CD14-positive monocyte (primary cell): ENCODE data around the gene TECTB. TPM values are rescaled to one million over a fixed set of nuclear protein-coding genes. Genes with fewer than 3 reads are reported as not detected.

ENCODE experiments used
- DNase-seq, 3 donors: peaks; one replicate each; pipeline ENCODE4 v3.0.0-alpha.2; 2011 to 2022
- H2AFZ ChIP-seq: 2 replicates; pipeline ENCODE4 v1.6.0; 2012; ENCODE audit warnings: mild to moderate bottlenecking, low read depth, low read length, inconsistent platforms; ENCODE audit not compliant: insufficient read depth, poor library complexity, severe bottlenecking
- H3K27ac ChIP-seq, 2 donors: 1 replicate in 1 of 2; 2 replicates in 1 of 2; pipeline ENCODE4 v1.5.1; 2012 to 2013; ENCODE audit warnings: low read length in 2 of 2, control low read depth in 1 of 2, inconsistent platforms in 1 of 2, low read depth in 1 of 2, mild to moderate bottlenecking in 1 of 2
- H3K27me3 ChIP-seq, 2 donors: one replicate each; pipeline versions ENCODE4 v1.6.0 to v1.6.1; 2011 to 2013; ENCODE audit warnings: low read length in 2 of 2; ENCODE audit not compliant: control insufficient read depth in 2 of 2, insufficient read depth in 2 of 2
- H3K36me3 ChIP-seq, 2 donors: replicated peaks in 1 of 2; 1 replicate in 1 of 2; 2 replicates in 1 of 2; pipeline versions ENCODE4 v1.5.1 to v1.6.1; 2012 to 2013; ENCODE audit warnings: low read length in 2 of 2, control low read depth in 1 of 2, inconsistent platforms in 1 of 2, mild to moderate bottlenecking in 1 of 2; ENCODE audit not compliant: insufficient read depth in 2 of 2, control insufficient read depth in 1 of 2
- H3K4me1 ChIP-seq, 2 donors: 1 replicate in 1 of 2; 2 replicates in 1 of 2; pipeline versions ENCODE4 v1.5.1 to v1.6.1; 2012 to 2013; ENCODE audit warnings: low read length in 2 of 2, control low read depth in 1 of 2, inconsistent platforms in 1 of 2, mild to moderate bottlenecking in 1 of 2, moderate library complexity in 1 of 2; ENCODE audit not compliant: insufficient read depth in 2 of 2, control insufficient read depth in 1 of 2
- H3K4me2 ChIP-seq: replicated peaks from 2 replicates; pipeline ENCODE3; 2012; ENCODE audit warnings: low read length, moderate library complexity, mild to moderate bottlenecking; ENCODE audit not compliant: poor library complexity, severe bottlenecking; ENCODE audit errors: extremely low read depth
- H3K4me3 ChIP-seq, 3 experiments: fragments of 200-600 bp in 1 of 3; sonication (generic) in 1 of 3; replicated peaks in 1 of 3; 1 replicate in 2 of 3; 2 replicates in 1 of 3; pipeline ENCODE4 v1.5.1; 2011 to 2013; ENCODE audit warnings: low read length in 3 of 3, mild to moderate bottlenecking in 3 of 3, control low read depth in 2 of 3, low read depth in 2 of 3, inconsistent platforms in 1 of 3, moderate library complexity in 1 of 3
- H3K79me2 ChIP-seq: 2 replicates; pipeline ENCODE4 v1.6.0; 2012; ENCODE audit warnings: mild to moderate bottlenecking, control low read depth, inconsistent platforms, low read length, moderate library complexity; ENCODE audit not compliant: insufficient read depth
- H3K9ac ChIP-seq: 2 replicates; pipeline ENCODE4 v1.6.0; 2017; ENCODE audit warnings: low read length, mild to moderate bottlenecking; ENCODE audit not compliant: insufficient read depth, poor library complexity, severe bottlenecking
- H3K9me3 ChIP-seq, 2 donors: replicated peaks in 1 of 2; 1 replicate in 1 of 2; 2 replicates in 1 of 2; pipeline versions ENCODE4 v1.5.1 to v1.6.1; 2012 to 2013; ENCODE audit warnings: low read length in 2 of 2, control low read depth in 1 of 2; ENCODE audit not compliant: control insufficient read depth in 1 of 2, insufficient read depth in 1 of 2
- H4K20me1 ChIP-seq: 2 replicates; pipeline ENCODE4 v1.6.0; 2012; ENCODE audit warnings: mild to moderate bottlenecking, low read length, control low read depth, moderate library complexity; ENCODE audit not compliant: insufficient read depth
- H3K27ac Mint-ChIP-seq, 7 donors: one replicate each; pipeline ENCODE4 v1.8.0; 2020; ENCODE audit warnings: mild to moderate bottlenecking in 7 of 7, mixed read lengths in 7 of 7, moderate library complexity in 6 of 7, inconsistent platforms in 2 of 7
- H3K27me3 Mint-ChIP-seq, 3 donors: one replicate each; pipeline ENCODE4 v1.8.0; 2021 to 2022; ENCODE audit warnings: low read depth in 3 of 3, mild to moderate bottlenecking in 3 of 3, mixed read lengths in 3 of 3, moderate library complexity in 3 of 3, inconsistent platforms in 1 of 3
- H3K36me3 Mint-ChIP-seq, 2 donors: one replicate each; pipeline ENCODE4 v1.8.0; 2020; ENCODE audit warnings: mixed read lengths in 2 of 2, inconsistent platforms in 1 of 2, mild to moderate bottlenecking in 1 of 2
- H3K4me1 Mint-ChIP-seq: one replicate; pipeline ENCODE4 v1.8.0; 2020; ENCODE audit warnings: mild to moderate bottlenecking, mixed read lengths
- H3K4me3 Mint-ChIP-seq, 2 donors: one replicate each; pipeline ENCODE4 v1.8.0; 2020; ENCODE audit warnings: mild to moderate bottlenecking in 2 of 2, mixed read lengths in 2 of 2, moderate library complexity in 1 of 2
- H3K9me3 Mint-ChIP-seq, 7 donors: one replicate each; pipeline ENCODE4 v1.8.0; 2020 to 2022; ENCODE audit warnings: mixed read lengths in 7 of 7, mild to moderate bottlenecking in 6 of 7, moderate library complexity in 6 of 7, inconsistent platforms in 2 of 7
- CTCF ChIP-seq: fragments of 200-600 bp; IDR thresholded peaks from one replicate; pipeline ENCODE4 v1.8.0; 2022; ENCODE audit warnings: antibody characterized with exemption, mild to moderate bottlenecking
- WGBS: methylation state at CpG from one replicate; pipeline ENCODE4 v1.1.5; 2013; ENCODE audit warnings: missing lambda C conversion rate; ENCODE audit not compliant: insufficient coverage; 5-methylcytosine and 5-hydroxymethylcytosine counted together
- intact Hi-C, 2 donors: fragments of 100-400 bp; cut with micrococcal nuclease; formaldehyde crosslinking; loops; one replicate each; pipeline versions ENCODE4 v1.15.0 to v1.15.1; 2023
- polyA plus RNA-seq, 3 donors: library from polyadenylated mRNA; depleted of rRNA in 1 of 3; unstranded in 2 of 3; stranded (reverse) in 1 of 3; fragments of 300-500 nt in 2 of 3; fragments of >200 nt in 1 of 3; fragmentation: Illumina TruSeq in 2 of 3; gene quantifications; 1 replicate in 2 of 3; 2 replicates in 1 of 3; pipeline ENCODE4 v1.2.3, GENCODE V29; 2012 to 2021

Gene TECTB
- polyA plus RNA-seq, 3 donors = not detected

GRCh38 chr10:112239347-112239746 is 43.9 kb upstream of the TECTB start:
- no peak overlapping the region for H3K4me2 ChIP-seq
- H3K36me3 ChIP-seq = no peaks in the 10 kb centered on the region
- no peak overlapping the region for H3K9ac ChIP-seq
- peaks cover 0 to 7% of the 10 kb centered on the region in 2 donors for H3K36me3 Mint-ChIP-seq
- no peak overlapping the region for H3K27ac ChIP-seq
- no peak overlapping the region for H2AFZ ChIP-seq
- peaks cover 7% of the 10 kb centered on the region for H3K4me1 Mint-ChIP-seq
- DNase-seq = no peak
- peaks cover 35 to 72% (median 35%) of the 10 kb centered on the region in 3 donors for H3K27me3 Mint-ChIP-seq
- intact Hi-C loops = no loop called here
- H3K27me3 ChIP-seq = peaks cover 11 to 66% of the 10 kb centered on the region in 2 donors
- peaks cover 34 to 58% (median 45%) of the 10 kb centered on the region in 7 donors for H3K9me3 Mint-ChIP-seq
- no peak for TF ChIP-seq CTCF
- WGBS = 100% methylated on average over 4 of the region's 5 CpGs
- peaks cover 0 to 6% of the 10 kb centered on the region in 2 donors for H3K4me1 ChIP-seq
- no peaks in the 10 kb centered on the region for H3K79me2 ChIP-seq
- no peak overlapping the region for H3K27ac Mint-ChIP-seq
- H3K4me3 Mint-ChIP-seq = no peak overlapping the region
- peaks cover 31 to 43% of the 10 kb centered on the region in 2 donors for H3K9me3 ChIP-seq
- H4K20me1 ChIP-seq = no peaks in the 10 kb centered on the region
- no peak overlapping the region for H3K4me3 ChIP-seq

DNA sequence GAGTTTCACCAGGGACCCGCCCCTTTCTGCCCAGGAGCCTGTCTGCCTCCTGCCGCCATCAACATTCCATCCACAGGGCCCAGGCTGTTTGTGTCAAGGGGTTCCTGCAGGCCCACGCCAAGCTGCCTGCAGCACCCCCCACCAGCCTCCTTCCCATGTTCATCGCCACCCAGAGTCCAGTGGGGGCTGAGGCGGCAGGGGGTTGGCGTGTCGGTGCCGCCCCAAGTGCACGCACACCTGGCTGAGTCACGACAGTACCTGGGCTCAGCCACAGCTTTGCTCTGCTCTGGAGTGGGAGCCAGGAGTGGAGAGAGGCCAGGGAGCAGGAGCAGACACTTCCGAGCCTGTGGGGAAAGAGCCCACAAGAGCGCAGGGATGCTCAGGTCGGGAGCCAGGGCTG is 42.8 kb upstream of the TECTB start:
- H3K27ac Mint-ChIP-seq = no peak overlapping the region
- Histone ChIP-seq H3K36me3 (no peaks in the 10 kb centered on the region), H3K4me3 (peak overlapping the region in 1 of 3 experiments; percentile 2), H3K79me2 (no peaks in the 10 kb centered on the region), H3K9ac (no peak overlapping the region), H3K27me3 (peaks cover 9 to 60% of the 10 kb centered on the region in 2 donors), H2AFZ (no peak overlapping the region), H3K27ac (no peak overlapping the region), H3K9me3 (peaks cover 31 to 43% of the 10 kb centered on the region in 2 donors), H4K20me1 (no peaks in the 10 kb centered on the region), H3K4me2 (no peak overlapping the region), H3K4me1 (peaks cover 0 to 8% of the 10 kb centered on the region in 2 donors)
- 90% methylated on average over 9 of the region's 13 CpGs for WGBS
- H3K9me3 Mint-ChIP-seq = peaks cover 34 to 58% (median 45%) of the 10 kb centered on the region in 7 donors
- no peak for TF ChIP-seq CTCF
- no peak for DNase-seq
- intact Hi-C loops = no loop called here
- peaks cover 28 to 64% (median 31%) of the 10 kb centered on the region in 3 donors for H3K27me3 Mint-ChIP-seq
- H3K4me3 Mint-ChIP-seq = peak overlapping the region in 1 of 2 donors; percentile 22
- H3K4me1 Mint-ChIP-seq = peaks cover 10% of the 10 kb centered on the region
- peaks cover 0 to 7% of the 10 kb centered on the region in 2 donors for H3K36me3 Mint-ChIP-seq
